Psoas muscle (tissue), 8 donors: ENCODE measurements around the gene TSC22D4. TPM values are rescaled to one million over a fixed set of nuclear protein-coding genes. Genes with fewer than 3 reads are reported as not detected.
A peak's percentile ranks its signal among the peaks of the same experiment; 100 is the strongest.

ENCODE experiments used
- ATAC-seq, 4 donors: fragments of 200-7000 bp; cut with Tn5 transposase; one replicate each; pipeline ENCODE4 v1.9.1; 2020; ENCODE audit warnings: moderate library complexity in 3 of 4, mild to moderate bottlenecking in 2 of 4
- DNase-seq, 2 donors: peaks; one replicate each; pipeline ENCODE4 v3.0.0-alpha.2; 2020
- H3K27ac ChIP-seq: fragments of 200-600 bp; one replicate; pipeline ENCODE4 v1.8.0; 2022
- H3K27me3 ChIP-seq, 3 donors: fragments of 200-600 bp in 1 of 3; one replicate each; pipeline versions ENCODE4 v1.6.1 to v1.8.0; 2013 to 2022; ENCODE audit warnings: low read length in 2 of 3, mild to moderate bottlenecking in 2 of 3, moderate library complexity in 1 of 3; ENCODE audit not compliant: insufficient read depth in 3 of 3
- H3K36me3 ChIP-seq, 2 donors: fragments of 200-600 bp in 1 of 2; one replicate each; pipeline versions ENCODE4 v1.6.1 to v1.8.0; 2013 to 2022; ENCODE audit warnings: low read depth in 1 of 2, mild to moderate bottlenecking in 1 of 2, moderate library complexity in 1 of 2; ENCODE audit not compliant: insufficient read depth in 1 of 2
- H3K4me1 ChIP-seq: fragments of 200-600 bp; one replicate; pipeline ENCODE4 v1.8.0; 2022
- H3K4me3 ChIP-seq: fragments of 200-600 bp; one replicate; pipeline ENCODE4 v1.8.0; 2022; ENCODE audit warnings: mild to moderate bottlenecking
- H3K9me3 ChIP-seq: fragments of 200-600 bp; one replicate; pipeline ENCODE4 v1.8.0; 2022
- whole genome bisulfite sequencing, 3 donors: extraction: QIAGEN DNeasy Blood & Tissue Kit; methylation state at CpG; one replicate each; pipeline versions ENCODE4 v1.1.6 to v1.1.7; 2013; 5-methylcytosine and 5-hydroxymethylcytosine counted together
- intact Hi-C, 2 donors: fragments of 100-400 bp; cut with DNase I; formaldehyde crosslinking; loops; one replicate each; pipeline versions ENCODE4 v1.11.0 to v1.14.2; 2022
- polyA plus RNA-seq, 3 donors: library from polyadenylated mRNA; stranded (reverse); fragments of 200-250 nt; gene quantifications; one replicate each; pipeline ENCODE4 v1.2.3, GENCODE V29; 2013
- total RNA-seq, 4 donors: library from RNA; stranded (reverse); fragmentation: NEBNext Ultra II Directional in 2 of 4; extraction: Animal tissue kit (Norgen Biotek cat#: 25700) in 2 of 4; gene quantifications; one replicate each; pipeline versions ENCODE4 v1.2.1 to v1.2.4, GENCODE V29; 2021 to 2023
- TF ChIP-seq, protein P1 (sequence below): fragments of 200-600 bp; IDR thresholded peaks from one replicate; pipeline ENCODE4 v1.8.0; 2022; ENCODE audit warnings: antibody characterized with exemption
- donor health status: healthy with polysubstance abuse.
- donor health status: DM: no; HTN: no; CAD: no; lungs with moderate emphysema.
- donor health status: Bipolar disorder and iron deficiency.
- donor health status: healthy.
- donor health status: DM: yes; HTN: yes; CAD: no.
- donor health status: DM: no; HTN: no; CAD: no.
- donor health status: DM: no; HTN: no; CAD: no.
- donor health status: DM: yes; HTN: yes; CAD: no.

The TSC22D4 gene
- total and polyA plus RNA-seq, 7 donors, result 15.7 to 24.8 (median 16.7) TPM

- no peaks in the 10 kb centered on the region for H3K27me3 ChIP-seq
- no peaks in the 10 kb centered on the region for H3K9me3 ChIP-seq
- TF ChIP-seq, protein P1, sequence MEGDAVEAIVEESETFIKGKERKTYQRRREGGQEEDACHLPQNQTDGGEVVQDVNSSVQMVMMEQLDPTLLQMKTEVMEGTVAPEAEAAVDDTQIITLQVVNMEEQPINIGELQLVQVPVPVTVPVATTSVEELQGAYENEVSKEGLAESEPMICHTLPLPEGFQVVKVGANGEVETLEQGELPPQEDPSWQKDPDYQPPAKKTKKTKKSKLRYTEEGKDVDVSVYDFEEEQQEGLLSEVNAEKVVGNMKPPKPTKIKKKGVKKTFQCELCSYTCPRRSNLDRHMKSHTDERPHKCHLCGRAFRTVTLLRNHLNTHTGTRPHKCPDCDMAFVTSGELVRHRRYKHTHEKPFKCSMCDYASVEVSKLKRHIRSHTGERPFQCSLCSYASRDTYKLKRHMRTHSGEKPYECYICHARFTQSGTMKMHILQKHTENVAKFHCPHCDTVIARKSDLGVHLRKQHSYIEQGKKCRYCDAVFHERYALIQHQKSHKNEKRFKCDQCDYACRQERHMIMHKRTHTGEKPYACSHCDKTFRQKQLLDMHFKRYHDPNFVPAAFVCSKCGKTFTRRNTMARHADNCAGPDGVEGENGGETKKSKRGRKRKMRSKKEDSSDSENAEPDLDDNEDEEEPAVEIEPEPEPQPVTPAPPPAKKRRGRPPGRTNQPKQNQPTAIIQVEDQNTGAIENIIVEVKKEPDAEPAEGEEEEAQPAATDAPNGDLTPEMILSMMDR, result no peak
- ATAC-seq, result no peak
- no peaks in the 10 kb centered on the region for H3K36me3 ChIP-seq
- H3K4me1 ChIP-seq, result no peaks in the 10 kb centered on the region
- WGBS, 3 donors, result 16 to 21% (median 21%) methylated on average over 1 of the region's 1 CpG
- DNase-seq, result no peak
- intact Hi-C loops, result no loop called here
- no peak overlapping the region for H3K4me3 ChIP-seq
- H3K27ac ChIP-seq, result no peak overlapping the region
Measured at GRCh38 chr7:100520138-100520537, 41.1 kb upstream of the TSC22D4 start.

DNA sequence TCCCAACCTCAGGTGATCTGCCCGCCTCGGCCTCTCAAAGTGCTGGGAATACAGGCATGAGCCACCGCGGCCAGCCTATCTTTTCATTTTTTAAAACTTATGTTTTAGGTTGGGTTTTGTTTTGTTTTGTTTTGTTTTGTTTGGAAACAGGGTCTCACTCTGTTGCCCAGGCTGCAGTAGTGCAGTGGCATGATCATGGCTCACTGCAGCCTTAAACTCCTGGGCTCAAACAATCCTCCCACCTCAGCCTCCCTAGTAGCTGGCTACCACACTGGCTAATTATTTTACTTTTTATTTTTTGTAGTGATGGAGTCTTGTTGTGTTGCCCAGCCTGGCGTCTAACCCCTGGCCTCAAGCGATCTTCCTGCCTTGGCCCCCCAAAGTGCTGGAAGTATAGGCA lies 40.6 kb upstream of the TSC22D4 start:
- Histone ChIP-seq H3K9me3 (no peaks in the 10 kb centered on the region), H3K27ac (no peak overlapping the region), H3K4me3 (no peak overlapping the region), H3K36me3 (no peaks in the 10 kb centered on the region), H3K4me1 (no peaks in the 10 kb centered on the region), H3K27me3 (no peaks in the 10 kb centered on the region)
- TF ChIP-seq, protein P1, result no peak
- intact Hi-C loops, result no loop called here
- ATAC-seq (no peak), DNase-seq (no peak)
- 75 to 83% (median 81%) methylated on average over 6 of the region's 6 CpGs for WGBS, 3 donors

DNA sequence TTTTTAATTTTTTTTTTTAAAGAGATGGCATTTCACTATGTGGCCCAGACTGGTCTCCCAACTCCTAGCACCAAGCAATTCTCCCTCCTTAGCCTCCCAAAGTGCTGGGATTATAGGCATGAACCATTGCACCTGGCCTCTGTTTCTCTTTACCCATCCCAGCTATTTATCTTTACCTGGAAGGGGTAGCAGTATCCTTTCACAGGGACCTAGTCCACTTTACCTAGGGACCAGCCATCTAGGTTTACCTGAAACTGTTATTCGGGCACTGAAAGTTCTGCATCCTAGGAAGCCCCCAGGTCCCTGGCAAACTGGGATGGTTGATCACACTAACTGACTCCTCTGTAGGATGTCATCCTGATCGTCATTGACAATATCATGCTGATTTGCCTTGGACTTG lies 38.3 kb upstream of the TSC22D4 start:
- DNase-seq (no peak), ATAC-seq (no peak)
- intact Hi-C loops, result no loop called here
- Histone ChIP-seq H3K4me3 (no peak overlapping the region), H3K4me1 (no peaks in the 10 kb centered on the region), H3K27me3 (no peaks in the 10 kb centered on the region), H3K9me3 (no peaks in the 10 kb centered on the region), H3K36me3 (no peaks in the 10 kb centered on the region), H3K27ac (no peak overlapping the region)
- TF ChIP-seq, protein P1, result no peak
- WGBS, 3 donors, result 56 to 67% (median 61%) methylated on average over 2 of the region's 2 CpGs

- intact Hi-C loops, result no loop called here
- ATAC-seq (peak in 3 of 4 donors; percentile 50 to 59 (median 51)), DNase-seq (peak; percentile 52 to 63)
- Histone ChIP-seq H3K4me1 (no peaks in the 10 kb centered on the region), H3K27ac (no peak overlapping the region), H3K4me3 (no peak overlapping the region), H3K36me3 (no peaks in the 10 kb centered on the region), H3K9me3 (no peaks in the 10 kb centered on the region), H3K27me3 (no peaks in the 10 kb centered on the region)
- WGBS, 3 donors, result 27 to 44% (median 35%) methylated on average over 4 of the region's 4 CpGs
- TF ChIP-seq, protein P1, result no peak
Measured at GRCh38 chr7:100516135-100516812, 37.3 kb upstream of the TSC22D4 start.

DNA sequence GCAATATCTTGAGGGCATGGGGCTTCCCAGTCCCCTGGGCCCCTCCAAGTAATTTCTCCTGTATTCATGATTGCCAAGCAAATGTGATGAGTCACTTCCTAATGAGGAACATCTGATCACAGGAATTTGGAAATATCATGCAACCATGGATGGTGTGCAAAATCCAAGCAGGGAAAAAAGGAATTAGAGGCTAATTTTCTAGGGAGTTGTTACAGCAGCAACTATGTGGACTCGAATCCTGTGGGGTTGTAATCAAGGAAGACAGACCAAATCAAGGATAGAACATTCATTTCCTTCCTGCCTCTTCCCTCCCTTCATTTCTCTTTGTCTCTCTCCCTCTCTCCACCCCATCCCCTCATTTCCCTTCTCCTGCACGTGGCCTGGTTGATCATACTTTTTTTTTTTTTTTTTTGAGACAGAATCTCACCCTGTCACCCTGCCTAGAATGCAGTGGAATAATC lies 36.1 kb upstream of the TSC22D4 start:
- Histone ChIP-seq H3K4me3 (no peak overlapping the region), H3K4me1 (no peaks in the 10 kb centered on the region), H3K27ac (no peak overlapping the region), H3K9me3 (no peaks in the 10 kb centered on the region), H3K27me3 (no peaks in the 10 kb centered on the region), H3K36me3 (no peaks in the 10 kb centered on the region)
- intact Hi-C loops, result loop anchor here in 1 of 2 donors (2.0 kb wide), 1 partner anchor 36 kb away; no protein-coding TSS in a partner anchor
- DNase-seq (no peak), ATAC-seq (peak in 1 of 4 donors; percentile 51)
- TF ChIP-seq, protein P1, result no peak
- 9 to 15% (median 10%) methylated on average over 2 of the region's 2 CpGs for WGBS, 3 donors
